Measurements from ENCODE around the gene FAM186B. TPM values are rescaled to one million over a fixed set of nuclear protein-coding genes. Genes with fewer than 3 reads are reported as not detected.

FAM186B gene
- polyA plus RNA-seq, 1 of the 3 experiments (the other 2 are of a cell fraction): 0.16 TPM

DNA sequence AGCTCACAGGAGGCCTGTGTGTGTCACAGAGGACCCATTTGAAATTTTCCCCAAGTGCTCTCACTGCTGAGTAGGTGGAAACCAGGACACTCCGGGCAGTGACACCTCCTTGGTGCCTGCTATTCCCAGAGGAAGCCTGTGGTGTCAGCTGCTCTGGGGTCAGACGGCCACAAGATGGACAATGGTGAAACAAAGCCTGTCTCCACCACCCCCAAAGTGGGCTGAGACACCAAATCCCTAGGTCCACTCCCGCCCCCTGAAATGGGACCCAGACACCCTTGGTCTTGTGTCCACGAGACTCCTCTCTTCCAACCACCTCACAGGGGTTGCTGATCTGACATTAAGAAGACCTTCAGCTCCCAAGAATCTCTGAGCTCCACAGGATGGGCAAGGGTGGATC is 59.6 kb downstream of the FAM186B start:
- Histone ChIP-seq H3K79me2 (ENCODE audit: insufficient read depth) (no peaks in the 10 kb centered on the region), H4K20me1 (ENCODE audit: insufficient read depth) (no peaks in the 10 kb centered on the region), H3K36me3 (replicated peaks in 1 of 2; ENCODE audit: control insufficient read depth in 1 of 2, insufficient read depth in 2 of 2, low read length in 1 of 2) (no peaks in the 10 kb centered on the region), H3K4me2 (no peak overlapping the region), H3K9me3 (no peaks in the 10 kb centered on the region), H3K27me3 (ENCODE audit: insufficient read depth) (no peaks in the 10 kb centered on the region), H3K9ac (no peak overlapping the region), H3K9me2 (no peaks in the 10 kb centered on the region), H2AFZ (ENCODE audit: low read depth) (no peak overlapping the region), H3K4me3 (ENCODE audit: low read depth in 2 of 2, low read length in 1 of 2) (no peak overlapping the region), H3K4me1 (ENCODE audit: control insufficient read depth in 1 of 2, insufficient read depth in 2 of 2, low read depth in 1 of 2, low read length in 1 of 2) (no peaks in the 10 kb centered on the region), H3K27ac (ENCODE audit: low read depth in 2 of 2, low read length in 1 of 2) (no peak overlapping the region), H3F3A (replicated peaks; ENCODE audit: insufficient read depth) (no peaks in the 10 kb centered on the region)
- ChIA-PET CTCF (interaction anchor here (1.4 to 2.7 kb wide), 4 partner anchors 8 to 34 kb away, joined by 3 to 13 read pairs (median 5); no protein-coding TSS in a partner anchor), POLR2A (interaction anchor here (0.6 kb wide), 1 partner anchor 8 kb away, joined by 3 read pairs; no protein-coding TSS in a partner anchor)
- peak; percentile 19 for DNase-seq
- no peak for TF ChIP-seq MAX (IDR thresholded peaks at IDR 0.05; ENCODE audit: low read depth)
- TF ChIP-seq, protein P1, sequence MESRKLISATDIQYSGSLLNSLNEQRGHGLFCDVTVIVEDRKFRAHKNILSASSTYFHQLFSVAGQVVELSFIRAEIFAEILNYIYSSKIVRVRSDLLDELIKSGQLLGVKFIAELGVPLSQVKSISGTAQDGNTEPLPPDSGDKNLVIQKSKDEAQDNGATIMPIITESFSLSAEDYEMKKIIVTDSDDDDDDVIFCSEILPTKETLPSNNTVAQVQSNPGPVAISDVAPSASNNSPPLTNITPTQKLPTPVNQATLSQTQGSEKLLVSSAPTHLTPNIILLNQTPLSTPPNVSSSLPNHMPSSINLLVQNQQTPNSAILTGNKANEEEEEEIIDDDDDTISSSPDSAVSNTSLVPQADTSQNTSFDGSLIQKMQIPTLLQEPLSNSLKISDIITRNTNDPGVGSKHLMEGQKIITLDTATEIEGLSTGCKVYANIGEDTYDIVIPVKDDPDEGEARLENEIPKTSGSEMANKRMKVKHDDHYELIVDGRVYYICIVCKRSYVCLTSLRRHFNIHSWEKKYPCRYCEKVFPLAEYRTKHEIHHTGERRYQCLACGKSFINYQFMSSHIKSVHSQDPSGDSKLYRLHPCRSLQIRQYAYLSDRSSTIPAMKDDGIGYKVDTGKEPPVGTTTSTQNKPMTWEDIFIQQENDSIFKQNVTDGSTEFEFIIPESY (IDR thresholded peaks at IDR 0.05; ENCODE audit: borderline replicate concordance, low read depth): no peak
- TF ChIP-seq CHD2 (IDR thresholded peaks at IDR 0.05; ENCODE audit: low read length, partially characterized antibody): no peak
- no peak for TF ChIP-seq SIN3A (IDR thresholded peaks at IDR 0.05; ENCODE audit: borderline replicate concordance, low read depth, low read length)
- no peak for TF ChIP-seq REST (IDR thresholded peaks at IDR 0.05; ENCODE audit: low read depth, low read length)
- TF ChIP-seq FOXJ3 (CRISPR knock-in tag; IDR thresholded peaks at IDR 0.05): no peak
- no peak for TF ChIP-seq TCF12 (IDR thresholded peaks at IDR 0.05)
- no peak for TF ChIP-seq RCOR1 (IDR thresholded peaks at IDR 0.05; ENCODE audit: low read length)
- no peak for TF ChIP-seq YY1 (IDR thresholded peaks at IDR 0.05; ENCODE audit: low read depth)
- TF ChIP-seq GATA2 (CRISPR knock-in tag; IDR thresholded peaks at IDR 0.05): no peak
- no peak for TF ChIP-seq FOXM1 (IDR thresholded peaks at IDR 0.05; ENCODE audit: low read depth)
- no peak for TF ChIP-seq MXI1 (IDR thresholded peaks at IDR 0.05; ENCODE audit: low read depth, low read length)
- TF ChIP-seq PBX3 (IDR thresholded peaks at IDR 0.05): no peak
- no peak for TF ChIP-seq GABPA (IDR thresholded peaks at IDR 0.05; ENCODE audit: low read depth)
- TF ChIP-seq FOSL2 (IDR thresholded peaks at IDR 0.05; ENCODE audit: borderline replicate concordance, low read depth): no peak
- TF ChIP-seq EP300 (IDR thresholded peaks at IDR 0.05; ENCODE audit: borderline replicate concordance in 1 of 2, low read depth in 1 of 2, low read length in 1 of 2): no peak
- TF ChIP-seq ELF1 (IDR thresholded peaks at IDR 0.05): no peak
- TF ChIP-seq RAD21 (IDR thresholded peaks at IDR 0.05; ENCODE audit: low read length): no peak
- no peak for TF ChIP-seq MEF2A (IDR thresholded peaks at IDR 0.05; ENCODE audit: borderline replicate concordance, low read depth)
- WGBS (ENCODE audit: low lambda C conversion rate): 93% methylated on average over 4 of the region's 4 CpGs
